ENCODE measurements around the gene POU6F2. TPM values are rescaled to one million over a fixed set of nuclear protein-coding genes. Genes with fewer than 3 reads are reported as not detected.

Gene POU6F2
- total RNA-seq: not detected in 2 replicates

GRCh38 chr7:38977685-38978084 is at the start of gene POU6F2:
TSS of gene POU6F2 (plus strand) at chr7:38977909. CDS start at chr7:38977954, 45 bp downstream.

Other genes starting within 250 kb of the POU6F2 start
- gene VPS41, start 68.7 kb upstream of the POU6F2 start, total RNA-seq: 38.4 and 49.0 TPM in 2 replicates

All from endothelial cell of coronary artery (primary cell).